GM13977 (cell line): ENCODE measurements around the gene ZNF101.

Experiments
- DNase-seq: peaks from one replicate; pipeline ENCODE4 v3.0.0; 2012; ENCODE audit warnings: low spot score
- CTCF ChIP-seq: IDR thresholded peaks from 2 replicates; pipeline ENCODE4 v1.5.1; 2012; ENCODE audit warnings: mild to moderate bottlenecking, control low read depth; ENCODE audit not compliant: insufficient read depth; ENCODE audit errors: extremely low read depth, missing control alignments
- in situ Hi-C: fragments of 300-500 bp; cut with MboI; formaldehyde crosslinking; loops from one replicate; pipeline ENCODE4 v1.12.0; 2022; ENCODE audit warnings: low sequenced_read_pairs, low pct_unique_long_range_greater_than_20kb, mixed read lengths, inconsistent platforms; ENCODE audit not compliant: unreplicated experiment

ZNF101 gene

DNA sequence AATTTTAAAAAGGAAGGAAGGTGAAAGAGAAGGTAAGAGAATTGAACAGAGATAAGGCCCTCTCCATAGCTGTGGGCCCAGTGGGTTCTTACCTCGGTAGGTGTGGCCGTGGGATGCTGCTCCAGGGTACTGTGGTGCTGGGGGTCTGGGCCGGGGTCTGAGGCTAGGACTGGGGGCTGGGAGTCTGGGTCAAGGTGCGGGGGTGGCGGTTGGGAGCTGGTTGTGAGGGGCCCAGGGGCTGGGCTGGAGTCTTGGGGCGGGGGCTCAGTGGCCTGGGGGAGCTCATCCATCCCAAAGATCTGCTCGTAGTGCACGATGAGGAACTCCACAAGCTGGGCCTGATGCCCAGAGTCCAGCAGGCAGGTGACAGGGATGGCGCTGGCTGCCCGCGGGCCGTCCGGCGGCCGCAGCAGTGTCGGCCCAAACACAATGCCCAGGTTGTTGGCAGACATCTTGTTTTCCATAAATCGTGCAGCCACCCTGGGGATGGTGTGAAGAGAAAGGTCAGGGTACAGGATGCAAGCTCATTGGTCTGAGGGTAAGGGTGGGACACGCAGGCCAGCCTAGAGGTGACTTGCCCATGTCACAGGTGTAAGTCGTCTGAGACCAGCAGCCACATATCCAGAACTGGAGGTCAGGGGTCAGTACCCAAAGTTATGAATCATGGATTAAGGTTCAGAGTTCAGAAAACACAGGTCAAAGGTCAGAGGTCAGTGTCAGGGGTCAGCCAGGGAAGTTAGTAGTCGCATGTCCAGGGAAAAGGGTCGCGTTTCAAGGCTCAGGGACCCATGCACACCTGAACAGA lies 34.7 kb upstream of the ZNF101 start:
- no peak for TF ChIP-seq CTCF
- in situ Hi-C loops: no loop called here
- DNase-seq: no peak

DNA sequence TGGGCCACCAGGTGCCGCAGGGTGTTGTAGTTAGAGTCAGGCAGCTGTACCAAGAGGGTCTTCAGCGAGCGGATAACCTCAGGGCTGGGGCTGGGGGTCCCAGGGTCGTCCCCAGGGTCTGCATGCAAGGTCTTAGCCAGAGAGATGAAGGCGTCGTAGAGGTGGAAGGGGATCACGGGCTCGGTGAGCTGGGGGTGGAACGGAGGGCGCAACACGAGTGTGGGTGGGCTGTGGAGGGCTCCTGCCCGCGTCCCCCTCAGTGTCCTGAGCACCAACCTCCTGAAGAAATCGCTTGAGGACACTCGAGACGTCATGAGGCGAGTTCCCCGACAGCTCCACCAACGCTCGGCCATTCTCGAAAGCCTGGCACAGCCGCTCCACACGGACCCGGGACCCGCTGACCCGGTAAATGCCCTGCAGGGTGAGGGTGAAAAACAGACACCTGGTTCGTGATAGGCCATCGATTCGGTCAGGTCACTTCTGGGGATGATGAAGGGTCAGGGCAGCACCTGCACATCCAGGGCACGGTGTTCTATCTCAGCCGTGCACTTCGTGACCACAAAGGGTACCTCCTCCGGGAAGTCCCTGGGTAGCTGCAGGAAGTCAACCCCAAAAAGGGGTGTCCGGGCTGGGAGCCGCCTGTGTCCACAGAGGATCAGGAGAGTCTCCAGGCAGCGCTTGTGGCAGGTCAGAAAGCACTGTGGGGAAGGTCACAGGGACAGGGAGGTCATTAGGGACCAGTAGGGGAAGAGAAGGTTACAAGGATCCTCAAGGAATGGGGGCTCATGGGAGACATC lies 33.9 kb upstream of the ZNF101 start:
- DNase-seq: no peak
- TF ChIP-seq CTCF: no peak
- in situ Hi-C loops: no loop called here

- TF ChIP-seq CTCF: no peak
- DNase-seq: no peak
- in situ Hi-C loops: no loop called here
Observed at GRCh38 chr19:19635313-19635702, 33.3 kb upstream of the ZNF101 start.

GRCh38 chr19:19636573-19637185 lies 32.0 kb upstream of the ZNF101 start:
- no peak for TF ChIP-seq CTCF
- no peak for DNase-seq
- in situ Hi-C loops: no loop called here

- in situ Hi-C loops: no loop called here
Observed at GRCh38 chr19:19637186-19637522, 31.5 kb upstream of the ZNF101 start.

More at GRCh38 chr19:19637186-19637522, 31.5 kb upstream of the ZNF101 start:
- no peak for TF ChIP-seq CTCF
- no peak for DNase-seq
